ENCODE data around the gene CNMD.

DNA sequence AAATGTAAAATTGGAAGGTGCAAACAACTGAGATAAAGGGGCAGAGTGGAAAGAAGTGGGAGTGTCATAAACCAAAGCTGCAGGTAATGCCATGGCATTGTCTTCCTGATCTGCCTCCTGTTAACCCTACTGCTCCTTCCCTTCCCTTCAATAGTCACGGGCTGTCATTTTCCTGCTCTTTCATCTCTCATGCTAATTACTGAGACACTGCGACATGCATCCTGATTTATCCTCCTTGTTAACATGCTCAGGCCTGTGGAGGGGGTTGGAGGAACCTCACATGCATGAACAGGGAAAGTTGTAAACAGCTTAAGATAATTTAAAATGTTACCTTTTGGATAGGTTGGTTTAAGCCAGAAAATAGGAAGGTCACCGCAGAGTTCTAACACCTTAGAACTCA, 27.2 kb downstream of the CNMD start:
- no peak for TF ChIP-seq CEBPB (IDR thresholded peaks at IDR 0.05)
- TF ChIP-seq RAD21 (IDR thresholded peaks at IDR 0.05; ENCODE audit: low read depth) = no peak
- TF ChIP-seq NFIC (IDR thresholded peaks at IDR 0.05) = no peak
- TF ChIP-seq MAX (IDR thresholded peaks at IDR 0.05) = no peak
- TF ChIP-seq TCF12 (IDR thresholded peaks at IDR 0.05; ENCODE audit: low read depth) = no peak
- TF ChIP-seq, protein P1, sequence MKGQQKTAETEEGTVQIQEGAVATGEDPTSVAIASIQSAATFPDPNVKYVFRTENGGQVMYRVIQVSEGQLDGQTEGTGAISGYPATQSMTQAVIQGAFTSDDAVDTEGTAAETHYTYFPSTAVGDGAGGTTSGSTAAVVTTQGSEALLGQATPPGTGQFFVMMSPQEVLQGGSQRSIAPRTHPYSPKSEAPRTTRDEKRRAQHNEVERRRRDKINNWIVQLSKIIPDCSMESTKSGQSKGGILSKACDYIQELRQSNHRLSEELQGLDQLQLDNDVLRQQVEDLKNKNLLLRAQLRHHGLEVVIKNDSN (IDR thresholded peaks at IDR 0.05) = no peak

Data from Ishikawa (cell line).